ENCODE measurements around the gene PTGFR.

DNA sequence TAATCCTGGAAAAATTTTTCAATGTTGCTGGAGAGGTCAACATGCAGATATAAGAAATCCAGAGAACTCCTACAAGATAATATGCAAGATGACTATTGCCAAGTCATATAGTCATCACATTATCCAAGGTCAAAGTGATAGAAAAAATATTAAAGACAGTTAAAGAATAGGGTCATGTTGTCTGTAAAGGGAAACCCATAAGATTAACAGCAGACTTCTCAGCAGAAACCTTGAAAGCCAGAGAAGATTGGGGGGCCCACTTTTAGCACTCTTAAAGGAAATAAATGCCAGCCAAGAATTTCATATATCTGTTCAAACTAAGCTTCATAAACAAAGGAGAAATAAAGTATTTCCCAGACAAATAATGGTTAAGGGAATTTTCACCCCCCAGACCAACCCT is 64.1 kb downstream of the PTGFR start:
- TF ChIP-seq, protein P1, sequence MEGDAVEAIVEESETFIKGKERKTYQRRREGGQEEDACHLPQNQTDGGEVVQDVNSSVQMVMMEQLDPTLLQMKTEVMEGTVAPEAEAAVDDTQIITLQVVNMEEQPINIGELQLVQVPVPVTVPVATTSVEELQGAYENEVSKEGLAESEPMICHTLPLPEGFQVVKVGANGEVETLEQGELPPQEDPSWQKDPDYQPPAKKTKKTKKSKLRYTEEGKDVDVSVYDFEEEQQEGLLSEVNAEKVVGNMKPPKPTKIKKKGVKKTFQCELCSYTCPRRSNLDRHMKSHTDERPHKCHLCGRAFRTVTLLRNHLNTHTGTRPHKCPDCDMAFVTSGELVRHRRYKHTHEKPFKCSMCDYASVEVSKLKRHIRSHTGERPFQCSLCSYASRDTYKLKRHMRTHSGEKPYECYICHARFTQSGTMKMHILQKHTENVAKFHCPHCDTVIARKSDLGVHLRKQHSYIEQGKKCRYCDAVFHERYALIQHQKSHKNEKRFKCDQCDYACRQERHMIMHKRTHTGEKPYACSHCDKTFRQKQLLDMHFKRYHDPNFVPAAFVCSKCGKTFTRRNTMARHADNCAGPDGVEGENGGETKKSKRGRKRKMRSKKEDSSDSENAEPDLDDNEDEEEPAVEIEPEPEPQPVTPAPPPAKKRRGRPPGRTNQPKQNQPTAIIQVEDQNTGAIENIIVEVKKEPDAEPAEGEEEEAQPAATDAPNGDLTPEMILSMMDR (IDR thresholded peaks at IDR 0.05) = no peak
- no peak for TF ChIP-seq EP300 (IDR thresholded peaks at IDR 0.05)

Measured in tibial nerve (tissue), 4 donors.